Left kidney (tissue), 2 donors: ENCODE measurements around the gene SPECC1. TPM values are rescaled to one million over a fixed set of nuclear protein-coding genes. Genes with fewer than 3 reads are reported as not detected.
A peak's percentile ranks its signal among the peaks of the same experiment; 100 is the strongest.
"Not testable (repeated sequence)": the region's sequence is repeated elsewhere in the genome, so short reads cannot be mapped to it uniquely, and the experiment has no call there.

Experiments used
- DNase-seq: peaks from one replicate; pipeline ENCODE4 v3.0.0-alpha.2; 2013
- polyA plus RNA-seq: library from polyadenylated mRNA; unstranded; fragments of 120-200 nt; gene quantifications from one replicate; pipeline ENCODE4 v1.2.1, GENCODE V29; 2013; ENCODE audit not compliant: insufficient read length

Gene SPECC1
- polyA plus RNA-seq, 1 donor = 18.4 TPM

DNA sequence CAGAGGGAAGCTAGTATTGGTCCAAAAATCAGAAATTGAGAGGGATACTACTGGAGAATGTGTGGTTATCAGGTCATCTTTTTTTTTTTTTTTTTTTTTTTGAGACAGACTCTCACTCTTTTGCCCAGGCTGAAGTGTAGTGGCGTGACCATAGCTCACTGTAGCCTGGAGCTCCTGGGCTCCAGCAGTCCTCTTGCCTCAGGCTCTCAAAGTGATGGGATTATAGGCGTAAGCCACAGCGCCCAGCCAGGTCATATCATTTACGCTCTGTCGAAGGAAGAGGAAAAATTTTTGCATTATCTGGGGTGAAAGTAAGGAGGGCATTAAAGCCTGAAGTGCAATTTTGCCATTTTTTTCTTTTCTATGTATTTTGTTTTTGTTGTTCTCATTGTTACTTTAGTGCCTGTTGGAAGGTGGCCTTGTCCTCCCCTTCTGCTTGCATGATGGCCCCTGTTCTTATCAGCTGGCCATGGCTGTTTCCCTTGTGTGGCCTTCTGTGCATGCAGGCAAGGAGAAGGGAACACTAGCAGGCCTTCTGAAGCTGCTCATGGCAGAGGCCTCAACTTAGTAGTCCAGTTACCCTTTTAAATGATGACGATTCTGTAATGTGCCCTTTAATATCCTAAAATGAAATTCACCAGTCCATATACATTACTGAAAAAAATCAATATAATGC is 118.3 kb downstream of the SPECC1 start:
- no peak for DNase-seq

DNA sequence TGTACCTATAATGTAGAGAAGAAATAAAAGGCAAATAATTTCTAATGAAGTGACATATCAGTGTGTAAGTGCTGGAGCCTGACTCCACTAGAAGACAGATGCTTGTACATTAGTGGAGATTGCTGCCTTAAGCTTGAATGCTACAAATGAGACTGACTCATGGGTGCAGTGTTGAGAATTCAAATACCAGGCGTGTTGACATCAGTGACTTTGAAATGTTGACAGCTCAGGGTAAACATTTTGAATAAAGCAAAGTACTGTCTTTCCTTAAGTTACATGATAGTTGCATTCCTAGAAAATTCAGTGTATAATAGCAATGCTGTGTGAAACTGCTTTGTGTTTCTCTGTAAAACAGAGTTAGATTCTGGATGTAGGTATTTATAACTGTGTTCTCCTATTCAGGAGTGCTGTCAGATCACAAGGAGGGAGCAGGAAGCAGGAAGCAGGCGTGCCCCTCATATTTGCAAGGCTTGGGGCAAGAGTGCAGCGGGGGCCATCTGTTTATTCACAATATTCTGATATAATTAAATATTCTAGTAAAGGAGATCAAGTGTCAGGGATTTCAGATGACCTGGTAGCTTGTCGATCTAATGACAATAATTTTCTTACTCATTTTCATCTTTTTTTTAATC is 119.0 kb downstream of the SPECC1 start:
- no peak for DNase-seq

DNA sequence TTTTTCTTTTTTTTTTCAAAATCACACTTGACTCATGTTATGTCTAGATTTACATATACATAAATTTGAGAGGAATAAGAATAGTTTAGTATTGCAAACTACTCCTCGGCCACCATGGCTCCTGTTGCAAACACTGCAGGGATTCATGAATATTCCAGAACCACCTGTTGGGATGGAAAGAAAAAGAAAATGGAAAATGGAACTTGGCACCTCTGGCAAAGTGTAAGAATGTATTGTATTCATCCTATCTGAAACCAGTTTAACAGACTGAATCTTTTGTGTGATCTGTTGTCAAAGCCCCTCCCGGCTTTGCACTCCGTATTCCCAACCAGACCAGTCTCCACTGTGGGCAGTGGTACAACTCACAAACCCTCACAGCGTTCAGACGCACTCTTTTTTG is 124.4 kb downstream of the SPECC1 start:
- DNase-seq = no peak

DNA sequence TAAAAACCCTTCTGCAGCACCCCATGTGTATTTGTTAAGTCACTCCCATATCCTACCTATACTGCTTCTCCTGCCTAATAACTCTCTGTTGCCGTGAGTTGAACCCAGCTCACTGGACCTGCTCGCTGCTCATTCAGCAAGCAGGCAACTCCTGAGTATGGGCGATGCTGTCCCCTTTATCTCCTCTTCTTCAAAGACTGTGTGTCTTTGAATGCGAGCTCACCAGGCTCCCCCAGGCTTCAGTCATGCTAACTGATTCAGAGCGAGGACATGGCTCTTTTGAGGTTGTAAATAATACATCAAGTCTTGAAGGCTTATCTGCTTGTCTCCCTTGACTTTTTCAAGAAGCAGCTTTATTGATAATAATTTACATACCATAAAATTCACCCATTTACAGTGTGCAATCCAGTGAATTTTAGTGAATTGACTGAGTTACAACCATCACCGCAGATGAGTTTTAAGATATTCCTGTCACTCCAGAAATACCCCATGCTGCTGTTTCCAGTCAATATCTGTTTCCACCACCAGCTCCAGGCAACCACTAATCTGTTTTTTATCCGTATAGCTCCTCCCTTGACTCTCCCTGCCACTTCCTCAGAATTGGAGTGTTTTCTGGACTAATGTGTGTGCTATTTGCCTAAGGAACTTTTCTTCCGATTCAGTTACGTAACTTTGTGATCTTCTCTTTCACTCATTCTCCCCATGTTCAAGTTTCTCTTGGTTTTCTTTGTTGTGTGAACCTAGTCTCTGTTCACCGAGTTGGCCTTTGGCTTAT is 132.2 kb downstream of the SPECC1 start:
- no peak for DNase-seq

DNA sequence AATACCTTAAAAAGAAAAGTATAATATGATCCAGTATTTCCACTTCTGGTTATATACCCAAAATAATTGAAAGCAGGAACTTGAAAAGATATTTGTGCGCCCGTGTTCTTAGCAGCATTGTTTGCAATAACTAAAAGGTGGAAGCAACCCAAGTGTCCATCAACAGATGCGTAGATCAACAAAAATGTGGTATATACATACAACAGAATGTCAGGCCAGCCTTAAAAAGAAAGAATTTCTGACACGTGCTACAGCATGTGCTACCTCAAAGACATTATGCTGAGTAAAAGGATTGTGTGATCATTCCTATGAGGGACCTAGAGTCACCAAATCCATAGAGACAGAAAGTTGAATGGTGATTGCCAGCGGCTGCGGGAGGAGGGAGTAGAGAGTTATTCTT is 133.1 kb downstream of the SPECC1 start:
- no peak for DNase-seq

DNA sequence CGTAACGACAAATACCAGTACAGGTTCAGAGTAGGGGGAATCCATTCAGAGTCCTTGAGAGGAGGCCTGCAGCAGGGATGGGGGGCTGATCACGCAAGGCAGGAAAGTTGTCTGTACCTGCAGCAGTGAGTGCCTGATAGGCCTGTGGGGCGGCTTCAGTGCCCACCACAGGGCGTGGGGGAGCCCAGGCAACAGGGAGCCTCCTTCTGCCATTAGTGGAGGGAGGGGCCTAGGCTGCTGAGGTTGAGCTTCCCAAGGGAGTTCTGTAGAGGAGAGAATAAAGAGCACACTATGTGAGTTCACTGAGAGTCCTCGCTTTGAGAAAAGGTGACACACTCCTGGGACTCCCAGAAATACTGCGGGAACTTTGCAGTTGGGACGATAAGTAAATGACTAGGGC is 134.6 kb downstream of the SPECC1 start:
- no peak for DNase-seq

DNA sequence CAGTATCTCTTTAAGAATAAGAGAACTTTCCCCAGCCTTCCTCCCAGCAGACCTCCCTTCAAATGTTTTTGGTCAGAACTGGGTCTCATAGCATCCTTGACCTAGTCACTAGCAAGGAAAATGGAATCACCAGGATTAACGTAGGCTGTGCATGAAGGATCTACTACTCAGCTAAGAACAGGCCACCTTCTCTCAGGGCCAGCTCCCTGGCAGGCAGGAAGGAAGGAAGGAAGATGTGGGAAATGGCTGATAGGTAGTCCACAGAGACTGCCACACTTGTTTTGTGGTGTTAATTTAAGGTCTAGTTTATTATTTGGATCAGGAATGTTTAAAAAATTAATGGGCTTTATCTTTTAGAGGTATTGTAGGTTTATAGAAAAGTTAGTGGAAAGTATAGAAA is 136.4 kb downstream of the SPECC1 start:
- DNase-seq = no peak

DNA sequence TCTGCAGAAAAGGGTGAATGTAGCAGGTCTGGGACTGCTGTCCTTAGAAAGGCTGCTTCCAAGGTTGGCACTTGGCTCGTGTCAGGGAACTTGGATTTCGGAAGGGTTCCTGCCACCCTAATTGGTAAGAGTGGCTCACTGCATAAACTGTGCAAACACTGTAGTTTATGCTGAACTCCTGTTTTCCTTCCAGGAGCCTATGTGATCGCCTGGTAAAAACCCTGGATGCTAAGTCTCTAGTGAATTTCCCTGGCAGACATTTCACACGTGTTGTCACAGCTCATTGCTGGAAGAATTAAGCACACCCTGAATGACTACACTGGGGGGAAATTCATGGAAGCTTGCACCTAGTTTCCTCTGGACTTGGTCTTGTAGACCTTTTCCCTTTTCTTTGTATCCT is 140.1 kb downstream of the SPECC1 start:
- no peak for DNase-seq

DNA sequence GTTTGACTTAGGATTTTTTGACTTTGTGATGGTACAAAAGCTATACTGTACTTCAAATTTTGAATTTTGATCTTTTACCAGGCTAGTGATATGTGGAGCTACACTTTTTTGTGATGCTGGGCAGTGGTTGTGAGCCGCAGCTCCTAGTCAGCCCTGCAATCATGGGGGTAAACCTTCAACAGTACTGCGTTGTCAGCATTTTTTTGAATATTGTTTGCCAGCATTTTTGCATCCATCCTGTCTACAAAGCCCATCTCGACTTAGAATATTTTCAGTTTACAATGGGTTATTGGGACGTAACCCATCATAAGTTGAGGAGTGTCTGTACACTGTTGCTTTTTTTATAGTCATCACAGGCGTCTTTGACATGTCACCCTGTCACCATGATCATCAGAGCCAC is 142.0 kb downstream of the SPECC1 start:
- no peak for DNase-seq

DNA sequence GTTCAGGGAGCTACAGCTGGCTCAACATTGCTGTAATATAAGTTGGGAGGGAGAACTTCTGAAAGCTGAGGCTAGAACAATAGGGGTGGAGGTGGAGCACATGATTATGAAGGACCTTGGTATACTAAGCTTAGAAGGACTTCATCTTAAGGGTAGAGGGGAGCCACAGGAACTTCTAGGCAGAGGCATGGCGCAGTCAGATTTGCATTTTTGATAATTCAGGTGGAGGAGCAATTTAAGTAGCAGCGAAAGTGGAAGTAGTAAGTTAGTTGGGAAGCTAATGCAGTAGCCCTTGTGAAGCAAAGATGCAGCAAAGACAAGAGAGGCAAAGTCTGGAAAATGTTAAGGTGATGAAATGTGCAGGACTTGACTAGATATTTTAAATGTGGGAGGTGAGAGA is 144.1 kb downstream of the SPECC1 start:
- no peak for DNase-seq

DNA sequence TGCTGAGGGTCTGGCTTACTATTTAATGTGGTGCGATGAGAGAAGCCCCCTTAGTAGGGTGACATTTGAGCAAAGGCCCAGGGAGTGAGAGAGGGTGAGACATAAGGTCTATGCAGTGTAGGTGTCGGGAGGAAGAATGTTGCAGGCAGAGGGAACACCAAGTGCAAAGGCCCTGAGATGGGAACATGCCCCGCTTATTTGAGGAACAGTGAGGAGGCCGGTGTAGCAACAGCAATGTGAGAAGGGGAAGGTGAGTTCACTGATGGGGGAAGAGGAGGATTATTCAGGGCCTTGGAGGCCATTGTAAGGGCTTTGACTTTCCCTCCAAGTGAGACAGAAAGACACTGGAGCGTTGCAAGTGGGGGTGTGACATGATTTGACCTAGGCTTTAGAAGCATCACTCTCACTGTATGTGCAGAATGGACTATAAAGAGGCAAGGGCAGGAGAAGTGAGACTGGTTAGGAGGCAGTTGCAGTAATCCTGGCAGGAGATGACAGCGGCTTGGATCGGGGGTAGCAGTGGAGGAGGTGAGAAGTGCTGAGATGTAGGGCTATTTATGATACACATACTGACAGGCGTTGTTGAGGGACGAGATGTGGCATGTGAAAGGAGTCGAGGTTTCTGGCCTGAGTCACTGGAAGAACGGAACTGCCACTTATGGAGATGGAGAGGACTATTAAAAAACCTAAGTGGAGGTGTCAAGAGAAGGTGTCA is 145.3 kb downstream of the SPECC1 start:
- no peak for DNase-seq

DNA sequence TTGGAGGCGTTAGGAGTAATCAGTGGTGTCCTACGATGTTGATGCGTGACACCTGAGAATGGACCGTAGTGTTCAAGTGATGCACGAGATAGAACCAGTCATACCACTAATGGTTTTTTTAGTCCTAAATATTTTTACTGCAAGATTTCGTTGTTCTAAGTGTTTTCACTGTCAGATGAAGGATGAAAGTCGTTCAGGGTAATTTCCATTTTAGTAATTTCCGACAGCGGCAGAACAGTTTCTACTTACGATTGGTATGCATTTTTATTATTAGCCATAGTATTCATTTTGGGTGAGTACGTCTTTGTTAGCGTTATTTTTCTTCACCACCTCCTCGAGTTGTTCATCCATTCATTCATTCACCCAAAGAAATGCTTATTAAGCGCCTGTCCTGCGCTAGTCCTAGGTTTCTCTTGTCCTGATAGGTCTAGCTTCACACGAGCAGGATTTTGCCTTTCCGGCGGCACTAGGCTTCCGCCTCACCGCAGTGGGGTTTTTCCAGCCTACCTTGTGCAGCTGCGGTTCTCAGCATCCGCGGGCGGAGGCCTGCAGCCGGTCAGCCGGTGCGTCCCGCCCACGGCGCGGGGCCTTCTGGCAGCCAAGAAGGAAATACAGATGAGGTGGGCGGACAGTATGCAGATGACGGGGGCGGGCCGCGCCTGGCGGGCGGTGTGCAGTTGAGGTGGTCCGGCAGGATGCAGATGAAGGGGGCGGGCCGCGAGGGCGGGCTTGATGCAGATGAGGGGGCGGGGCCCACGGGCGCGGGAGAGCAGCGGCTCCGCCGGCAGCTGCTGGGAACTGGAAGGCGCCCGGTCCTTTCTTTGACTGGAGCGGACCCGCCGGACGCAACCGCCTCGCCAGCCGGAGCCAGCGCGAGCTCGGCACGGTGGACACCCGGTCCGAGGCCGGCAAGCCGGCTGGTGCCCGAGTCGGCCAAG is 146.4 kb downstream of the SPECC1 start:
- peak; percentile 96 for DNase-seq

DNA sequence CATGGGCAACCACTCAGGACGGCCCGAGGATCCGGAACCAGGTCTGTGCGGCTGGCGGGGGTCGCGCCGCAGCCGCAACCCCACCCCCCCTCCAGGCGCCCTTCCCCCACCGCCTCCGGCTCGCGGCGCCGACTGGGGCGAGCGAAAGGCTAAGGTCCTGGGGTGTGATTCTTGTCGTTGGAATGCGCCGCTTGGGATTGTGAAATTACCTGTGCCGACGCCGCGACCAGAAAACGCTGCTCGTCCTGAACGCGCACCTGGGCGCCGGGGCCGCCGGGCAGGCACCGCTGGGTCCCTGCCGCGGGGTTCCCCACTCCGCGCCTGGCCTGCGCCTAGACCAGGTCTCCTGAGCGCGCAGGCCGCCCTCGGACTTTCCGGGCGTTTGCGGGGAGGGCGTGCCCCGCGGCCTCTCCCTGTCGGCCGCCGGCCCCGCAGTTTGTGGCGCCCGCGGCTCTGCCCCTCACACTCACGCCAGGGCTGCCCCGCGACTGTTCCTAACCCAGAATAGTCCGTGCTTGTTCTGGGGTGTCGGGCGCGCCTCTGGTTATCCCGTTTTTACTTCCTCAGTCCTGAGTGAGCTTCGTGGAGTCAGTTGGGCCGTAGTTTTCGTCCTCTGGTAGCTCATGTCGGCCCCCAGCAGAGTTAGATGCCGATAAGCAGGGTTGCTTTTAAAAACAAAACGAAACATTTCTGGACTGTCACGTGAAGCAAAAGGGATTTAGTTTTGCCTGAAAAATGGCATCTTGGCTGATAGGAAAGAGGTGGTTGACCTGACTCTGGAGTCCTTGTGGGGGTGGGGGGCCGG is 147.2 kb downstream of the SPECC1 start:
- peak; percentile 20 for DNase-seq

DNA sequence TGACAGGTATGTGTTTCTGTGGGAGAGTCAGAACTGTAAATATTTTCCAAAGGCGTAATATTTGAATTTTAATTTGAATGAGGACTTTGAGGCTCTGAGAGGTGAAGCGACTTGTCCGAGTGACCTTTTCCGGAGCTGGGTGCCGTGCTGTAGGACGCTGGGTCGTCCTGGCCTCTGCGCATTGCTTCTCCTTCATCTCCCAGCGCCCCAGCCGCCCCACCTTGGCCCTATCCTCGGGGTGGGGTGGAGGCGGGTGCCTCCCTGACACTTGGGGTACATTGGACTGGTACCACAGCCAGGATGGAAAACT is 147.8 kb downstream of the SPECC1 start:
- no peak for DNase-seq

DNA sequence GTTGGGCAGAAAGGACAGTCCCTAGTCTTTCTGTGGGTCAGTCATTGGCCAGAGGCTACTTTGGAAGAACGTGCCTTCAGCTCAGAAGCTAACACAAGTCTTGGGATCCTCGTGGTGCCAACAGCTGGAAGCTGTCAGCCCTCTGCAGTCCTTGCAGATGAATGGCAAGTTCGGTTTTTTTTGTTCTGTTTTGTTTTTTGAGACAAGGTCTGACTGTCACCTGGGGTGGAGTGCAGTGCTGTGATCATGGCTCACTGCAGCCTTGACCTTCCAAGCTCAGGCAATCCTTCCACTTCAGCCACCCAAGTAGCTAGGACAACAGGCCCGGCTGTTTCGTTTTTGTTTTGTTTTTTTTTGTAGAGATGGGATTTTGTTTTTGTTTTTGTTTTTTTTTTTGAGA is 149.4 kb downstream of the SPECC1 start:
- no peak for DNase-seq

DNA sequence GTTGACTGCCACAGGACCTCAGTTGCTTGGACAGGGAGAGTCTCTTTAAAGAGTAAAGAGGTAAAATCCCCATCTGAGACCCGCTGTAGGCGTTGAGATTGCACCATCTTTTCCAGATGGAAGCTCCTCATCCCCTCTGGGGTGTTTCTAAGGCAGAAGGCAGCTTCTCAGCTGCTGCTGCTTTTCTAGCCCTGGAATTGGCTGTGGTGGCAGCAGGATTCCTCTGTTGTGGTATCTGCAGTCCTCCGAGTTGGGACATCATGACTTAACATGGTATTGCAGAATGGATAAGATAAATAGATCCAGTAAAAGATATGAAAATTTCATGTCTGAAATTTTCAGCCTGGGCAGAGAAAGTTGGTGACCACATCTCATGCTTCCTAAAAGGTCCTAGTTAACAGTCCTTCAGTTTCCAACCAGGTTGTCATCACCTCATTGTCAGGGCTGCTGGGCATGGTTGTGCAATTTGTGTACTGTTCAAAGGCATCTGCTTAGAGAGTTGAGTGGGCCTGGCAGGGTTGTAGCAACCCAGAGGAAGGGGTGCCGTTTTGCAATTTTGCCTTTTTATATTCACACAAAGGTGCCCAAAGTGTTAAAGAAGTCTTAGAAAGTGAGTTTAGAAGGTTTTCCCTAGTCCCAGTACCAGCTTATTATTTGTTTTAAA is 150.4 kb downstream of the SPECC1 start:
- DNase-seq = no peak

DNA sequence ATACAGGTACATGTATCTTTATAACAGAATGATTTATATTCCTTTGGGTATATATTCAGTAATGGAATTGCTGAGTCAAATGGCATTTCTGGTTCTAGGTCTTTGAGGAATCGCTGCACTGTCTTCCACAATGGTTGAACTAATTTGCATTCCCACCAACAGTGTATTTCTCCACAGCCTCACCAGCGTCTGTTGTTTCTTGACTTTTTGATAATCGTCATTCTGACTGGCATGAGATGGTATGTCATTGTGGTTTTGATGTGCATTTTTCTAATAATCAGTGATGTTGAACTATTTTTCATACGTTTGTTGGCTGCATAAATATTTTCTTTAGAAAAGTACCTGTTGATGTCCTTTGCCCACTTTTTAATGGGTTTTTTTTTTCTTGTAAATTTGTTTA is 156.4 kb downstream of the SPECC1 start:
- DNase-seq = not testable (repeated sequence)

DNA sequence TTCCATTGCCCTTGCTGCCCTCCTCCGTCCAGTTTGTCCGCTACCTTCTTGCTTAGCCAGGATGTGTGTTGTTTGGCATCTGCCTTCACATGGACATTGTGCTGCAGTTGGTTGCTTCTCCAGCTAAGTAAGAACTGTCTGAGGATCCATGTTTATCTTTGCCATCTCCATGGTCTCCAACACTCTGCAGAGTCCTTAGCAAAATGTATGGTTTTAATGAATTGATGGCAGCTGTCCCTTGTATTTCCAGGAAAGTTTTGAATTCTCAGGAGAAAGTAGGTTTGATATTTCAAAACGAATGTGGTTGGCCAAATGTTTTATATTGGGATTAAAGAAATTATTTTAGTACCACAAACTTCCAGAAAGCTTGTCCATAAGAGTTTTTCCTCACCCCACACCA is 160.9 kb downstream of the SPECC1 start:
- DNase-seq = no peak

DNA sequence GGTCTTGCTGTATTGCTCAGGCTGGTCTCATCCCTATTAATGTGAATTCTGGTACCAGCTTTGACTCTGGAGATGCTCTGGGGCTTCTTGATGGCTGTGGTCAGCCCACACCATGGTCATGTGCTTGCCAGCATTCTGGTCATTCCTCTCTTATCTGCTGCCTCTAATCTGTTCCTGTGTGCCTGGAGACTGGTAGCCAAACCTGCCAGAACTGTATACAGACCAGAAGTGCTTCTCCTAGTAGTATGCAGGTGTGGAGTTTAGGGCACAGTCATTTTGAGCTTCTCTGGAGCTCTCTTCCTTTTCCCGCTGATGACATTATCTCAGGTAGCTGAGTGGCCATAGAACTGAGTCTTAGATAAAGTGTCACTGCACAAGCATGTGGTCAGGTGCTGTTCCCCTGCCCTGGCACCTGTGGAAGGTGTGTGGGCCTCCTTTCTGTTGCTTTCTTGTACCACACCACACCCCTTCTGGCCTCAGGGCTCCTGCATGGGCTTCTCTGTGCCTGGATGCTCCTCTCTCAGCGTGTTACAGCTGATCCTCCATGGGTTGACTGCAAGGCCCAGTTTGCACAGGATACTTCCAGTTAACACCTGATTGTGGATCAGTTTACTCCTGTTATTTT is 162.7 kb downstream of the SPECC1 start:
- no peak for DNase-seq

DNA sequence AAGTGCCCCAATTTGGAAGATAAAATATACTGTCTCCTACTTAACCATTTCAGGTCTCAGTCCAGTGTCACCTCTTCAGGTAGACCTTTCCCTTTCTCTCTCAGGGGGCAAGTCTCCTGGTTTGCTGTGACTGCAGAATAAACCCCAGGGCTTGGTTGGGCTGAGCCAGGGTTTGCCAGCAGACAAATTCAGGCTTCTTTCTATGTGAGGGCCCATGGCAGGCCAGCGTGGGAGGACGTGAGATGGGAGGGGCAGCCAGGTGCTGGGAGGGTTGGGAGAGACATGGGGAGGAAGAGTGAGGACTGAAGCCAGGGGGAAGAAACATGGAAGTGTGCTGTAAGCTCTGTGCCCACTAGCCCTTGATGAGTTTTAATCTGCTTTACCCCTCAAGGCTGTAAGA is 163.2 kb downstream of the SPECC1 start:
- no peak for DNase-seq
